GM21367 (cell line): Measurements from ENCODE around the gene C11orf65.

Experiments
- ATAC-seq: cut with Tn5 transposase; IDR thresholded peaks from one replicate; pipeline ENCODE4 v1.9.1; 2021; ENCODE audit not compliant: unreplicated experiment

Gene C11orf65, protein sequence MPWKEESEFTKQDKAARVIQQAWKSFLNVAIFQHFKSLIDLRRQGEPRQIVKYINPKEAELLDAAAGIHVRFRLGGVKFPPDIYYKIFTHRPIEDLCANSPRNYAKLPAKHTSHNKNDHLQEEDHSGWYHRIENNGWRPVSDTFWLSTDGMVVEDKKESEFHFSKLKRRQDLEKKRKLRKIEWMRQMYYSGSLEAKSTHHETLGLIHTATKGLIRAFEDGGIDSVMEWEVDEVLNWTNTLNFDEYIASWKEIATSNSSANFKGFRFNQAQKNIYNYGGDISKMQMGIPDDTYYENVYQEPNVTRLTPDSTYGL

GRCh38 chr11:108467091-108467823 is at the start of gene C11orf65:
C11orf65 (minus strand) TSS chr11:108467529; CDS start chr11:108461559, 5,970 bp downstream.
- ATAC-seq = peak; percentile 98

DNA sequence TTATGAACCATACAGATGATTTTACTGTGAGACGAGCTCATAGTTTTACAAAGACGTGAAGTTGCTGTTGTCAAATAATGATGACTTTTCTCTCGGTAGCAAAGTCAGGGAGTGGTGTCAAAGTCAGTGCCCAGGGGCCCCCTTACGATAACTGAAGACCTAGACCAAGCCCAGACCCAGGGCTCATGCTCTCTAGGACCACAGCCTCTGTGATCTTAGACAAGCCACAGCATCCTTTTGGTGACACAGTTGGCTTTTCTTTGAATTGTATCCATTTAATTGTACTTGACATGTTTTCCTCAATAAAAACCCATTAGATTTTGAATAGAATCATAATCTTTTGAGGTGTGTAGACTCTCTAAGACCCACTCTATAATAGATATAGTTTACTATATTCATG is 48.8 kb upstream of the C11orf65 start:
- no peak for ATAC-seq

GRCh38 chr11:108512708-108513107 is 45.4 kb upstream of the C11orf65 start:
- no peak for ATAC-seq

DNA sequence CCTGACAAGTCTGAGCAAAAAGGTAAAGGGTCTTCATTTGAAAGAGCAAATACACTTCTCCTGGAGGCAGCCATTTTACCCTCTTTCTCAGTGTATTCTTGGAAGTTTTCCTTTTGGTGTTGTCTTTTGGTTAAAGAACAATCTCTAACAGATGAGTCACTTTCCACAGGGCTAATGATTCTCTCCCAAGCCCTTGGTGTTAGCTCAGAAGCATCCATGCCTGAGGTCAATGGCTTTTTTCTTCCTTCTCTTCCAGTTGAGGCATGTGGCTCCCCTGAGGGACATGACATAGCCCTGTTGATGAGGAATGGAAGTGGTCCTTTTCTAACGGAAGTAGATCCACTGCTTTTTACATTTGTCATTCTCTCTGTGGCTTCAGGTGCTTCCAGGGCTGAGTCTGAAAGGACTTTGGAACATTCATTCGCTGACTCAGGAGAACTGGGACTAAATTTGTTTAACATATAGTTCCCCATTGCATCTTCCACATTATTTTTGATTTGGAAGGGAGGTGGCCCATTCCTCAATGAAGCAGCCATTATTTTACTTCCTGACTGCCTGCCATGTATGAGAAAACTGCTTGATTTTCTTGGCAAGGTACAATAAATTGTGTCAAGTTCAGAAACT is 44.6 kb upstream of the C11orf65 start:
- no peak for ATAC-seq

DNA sequence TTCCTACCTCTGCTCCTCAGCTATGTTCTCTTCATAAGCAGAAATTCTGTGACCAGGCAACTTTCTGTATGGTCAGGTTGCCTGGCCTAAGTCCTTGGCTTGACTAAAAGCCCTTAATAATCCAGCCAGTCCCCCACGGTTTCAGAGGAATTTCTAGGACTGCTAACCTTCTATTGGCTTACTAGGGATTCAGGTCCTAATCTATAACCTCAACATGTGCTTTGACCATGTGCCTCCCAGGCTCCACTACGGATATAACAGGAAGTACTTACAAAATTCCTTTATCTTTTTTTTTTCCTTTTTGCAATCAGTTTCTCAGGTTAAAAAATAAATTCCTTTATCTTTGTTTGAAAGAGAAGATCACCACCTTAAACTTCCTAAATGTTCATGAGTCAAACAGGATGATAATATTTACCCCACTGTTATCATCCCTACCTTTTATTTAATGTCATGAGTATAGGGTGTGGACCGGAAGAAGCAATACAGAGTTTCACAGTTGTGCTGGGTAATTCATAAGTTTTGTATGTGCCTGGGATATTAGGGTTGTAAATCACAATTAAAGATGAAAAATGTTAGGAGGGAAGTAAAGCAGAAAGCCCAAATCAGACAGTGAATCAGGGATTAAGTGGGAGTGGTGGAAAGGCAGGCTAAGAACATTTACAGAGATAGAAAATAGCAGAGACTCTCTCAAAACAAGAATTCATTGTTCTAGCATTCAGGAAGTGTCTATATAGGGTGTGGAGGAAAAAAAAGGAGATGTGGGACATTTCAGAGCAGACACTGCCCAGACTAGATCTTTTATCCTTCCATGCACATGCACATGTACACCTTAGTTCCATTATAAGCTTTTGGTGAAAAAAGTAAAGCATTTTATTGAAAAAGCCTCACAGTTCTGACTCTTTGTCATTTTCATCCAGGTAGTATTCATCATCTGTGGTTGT is 41.6 kb upstream of the C11orf65 start:
- no peak for ATAC-seq

DNA sequence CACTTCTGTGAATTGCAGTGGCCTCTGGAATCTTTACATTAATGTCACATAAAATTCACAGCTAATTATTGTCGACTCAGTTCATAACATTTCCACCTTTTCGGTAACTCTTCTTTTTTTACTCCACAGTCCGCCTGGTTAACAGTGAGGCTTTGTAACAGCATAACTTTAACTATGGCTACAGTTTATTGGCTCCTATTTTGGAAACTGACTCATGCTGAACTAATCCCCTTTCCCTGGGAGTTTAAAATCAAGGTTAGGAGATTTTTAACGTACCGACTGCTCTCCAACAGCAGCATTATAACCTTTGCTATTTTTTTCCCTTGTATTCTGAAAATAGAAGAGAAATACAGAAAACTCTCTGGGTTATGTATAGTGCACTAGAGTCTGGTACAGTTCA is 34.1 kb upstream of the C11orf65 start:
- no peak for ATAC-seq

DNA sequence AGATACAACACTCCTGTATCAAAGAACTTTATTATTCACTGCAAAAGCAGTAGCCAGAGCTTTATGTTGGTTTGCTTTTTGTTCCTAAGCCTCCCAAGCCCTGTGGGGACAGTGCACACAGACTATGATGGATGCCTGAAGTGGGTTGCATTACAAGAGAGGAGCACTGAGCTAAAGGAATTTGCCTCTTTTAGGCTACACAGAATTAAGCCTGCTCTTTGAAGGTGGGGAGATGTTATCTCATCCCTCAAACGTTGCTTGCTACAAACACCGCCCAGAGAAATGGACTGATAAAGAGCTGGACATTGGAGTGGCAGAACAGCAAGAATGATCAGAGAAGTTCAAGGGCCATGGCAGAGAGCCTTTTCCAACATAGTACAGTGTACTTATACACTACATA is 33.4 kb upstream of the C11orf65 start:
- no peak for ATAC-seq

DNA sequence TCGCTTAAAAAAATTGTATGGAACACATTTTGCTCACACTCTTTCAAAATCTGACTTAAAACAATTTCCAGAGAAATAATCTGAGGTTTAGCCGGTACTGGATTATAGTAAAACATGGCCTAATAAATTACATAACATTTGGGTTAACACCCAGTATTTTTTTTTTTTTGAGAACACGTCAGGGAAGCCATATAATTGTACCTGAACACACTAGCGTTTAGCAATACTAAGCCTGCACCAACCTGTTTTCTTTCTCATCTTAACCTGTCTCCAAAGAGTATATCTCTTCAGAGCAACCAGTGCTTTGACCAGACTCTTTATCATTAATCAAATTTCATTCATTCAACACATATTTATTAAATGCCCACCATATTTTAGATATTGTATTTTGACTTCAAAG is 32.8 kb upstream of the C11orf65 start:
- no peak for ATAC-seq

DNA sequence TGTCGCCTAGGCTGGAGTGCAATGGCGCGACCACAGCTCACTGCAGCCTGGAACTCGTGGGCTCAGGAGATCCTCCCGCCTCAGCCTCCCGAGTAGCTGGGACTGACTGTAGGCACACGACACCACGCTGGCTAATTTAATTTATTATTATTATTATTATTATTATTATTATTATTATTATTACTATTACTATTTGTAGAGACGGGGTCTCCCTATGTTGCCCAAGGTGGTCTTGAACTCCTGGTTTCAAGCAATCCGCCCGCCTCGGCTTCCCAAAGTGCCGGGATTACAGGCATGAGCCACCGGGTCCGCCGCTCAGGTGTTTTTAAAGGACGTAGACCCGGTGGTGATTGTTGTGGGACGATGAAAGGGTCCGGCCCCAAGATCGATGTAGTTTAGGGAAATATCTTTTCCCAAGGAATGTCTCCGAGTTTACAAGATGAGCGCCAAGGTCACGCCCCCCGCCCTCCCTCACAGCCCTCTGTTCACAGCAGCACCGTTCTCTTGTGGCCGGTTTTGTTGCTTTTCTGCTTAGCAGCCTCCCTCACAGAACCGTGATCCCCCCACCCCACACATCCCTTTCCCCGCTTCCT is 31.6 kb upstream of the C11orf65 start:
- no peak for ATAC-seq

DNA sequence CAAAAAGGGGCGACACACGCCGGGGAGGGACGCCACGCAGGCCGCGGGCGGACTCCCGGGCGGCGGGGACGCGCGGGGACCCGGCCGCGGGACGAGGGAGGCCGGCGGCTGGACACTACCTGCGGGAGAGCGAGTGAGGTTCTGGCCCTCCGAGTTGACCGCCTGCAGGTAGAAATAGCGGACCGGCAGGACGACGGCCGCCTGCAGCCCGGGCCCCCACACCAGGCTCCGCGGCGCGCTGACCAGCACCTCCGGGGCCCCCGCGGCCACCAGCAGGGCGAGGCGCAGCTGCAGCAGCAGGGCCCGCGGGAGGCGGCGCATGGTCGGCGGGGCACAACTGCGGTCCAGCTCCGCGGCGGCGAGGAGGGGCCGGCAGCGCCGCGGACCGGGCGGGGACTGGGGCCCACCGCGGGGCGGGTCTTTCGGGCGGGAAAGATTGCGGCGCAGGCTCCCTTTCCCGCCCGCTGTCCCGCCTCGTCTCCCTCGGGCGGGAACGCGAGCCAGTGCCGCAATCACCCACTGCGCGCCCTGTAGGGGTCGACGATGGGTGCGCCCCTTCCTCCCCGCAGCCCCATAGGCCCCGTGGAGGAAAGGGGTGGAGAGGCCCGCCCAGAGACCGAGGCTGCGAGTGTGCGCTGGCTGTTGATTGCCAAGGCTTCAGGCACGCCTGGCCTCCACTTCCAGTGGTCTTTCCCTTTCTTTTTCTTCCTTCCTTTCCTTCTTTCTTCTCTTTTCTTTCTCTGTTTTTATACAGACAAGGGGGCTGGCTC is 30.9 kb upstream of the C11orf65 start, which contains the start of gene POGLUT3:
Gene POGLUT3 (minus strand): TSS at position 339 of the 770 bp plus-strand sequence. CDS start 18 bp downstream, at position 321.
- peak; percentile 50 for ATAC-seq

DNA sequence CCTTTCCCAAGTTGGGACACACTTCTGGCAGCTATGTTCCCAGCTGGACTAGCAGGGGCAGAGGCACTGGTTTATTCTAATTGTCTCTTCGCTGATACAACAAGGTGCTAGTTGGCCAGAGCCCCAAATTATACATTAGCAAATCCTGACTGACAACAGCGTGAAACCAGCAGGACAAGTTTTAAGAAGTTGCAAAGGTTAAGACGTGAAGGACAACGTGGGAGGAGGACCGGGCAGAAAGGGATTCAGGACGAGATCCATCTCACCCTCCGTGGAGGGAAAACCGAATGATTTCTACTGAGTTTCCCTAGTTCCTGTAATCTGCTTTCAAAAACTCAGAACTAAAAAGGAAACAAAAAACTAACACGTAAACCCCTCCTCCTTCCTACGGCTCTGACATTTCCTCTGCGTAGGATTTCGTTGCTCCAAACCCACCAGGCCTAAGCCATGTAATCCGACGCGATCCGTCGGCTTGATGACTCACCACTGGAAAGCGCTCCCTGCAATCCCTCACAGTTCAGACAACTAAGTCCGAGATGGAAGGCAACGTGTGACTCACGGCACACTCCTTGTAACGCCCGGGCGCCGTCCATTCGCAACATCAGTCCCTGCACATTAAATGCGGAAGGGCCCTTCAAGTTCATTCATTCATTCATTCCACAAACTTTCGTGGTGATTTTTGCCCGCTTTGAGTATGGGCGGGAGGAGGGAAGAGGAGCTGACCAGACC is 30.2 kb upstream of the C11orf65 start:
- ATAC-seq = peak; percentile 39

DNA sequence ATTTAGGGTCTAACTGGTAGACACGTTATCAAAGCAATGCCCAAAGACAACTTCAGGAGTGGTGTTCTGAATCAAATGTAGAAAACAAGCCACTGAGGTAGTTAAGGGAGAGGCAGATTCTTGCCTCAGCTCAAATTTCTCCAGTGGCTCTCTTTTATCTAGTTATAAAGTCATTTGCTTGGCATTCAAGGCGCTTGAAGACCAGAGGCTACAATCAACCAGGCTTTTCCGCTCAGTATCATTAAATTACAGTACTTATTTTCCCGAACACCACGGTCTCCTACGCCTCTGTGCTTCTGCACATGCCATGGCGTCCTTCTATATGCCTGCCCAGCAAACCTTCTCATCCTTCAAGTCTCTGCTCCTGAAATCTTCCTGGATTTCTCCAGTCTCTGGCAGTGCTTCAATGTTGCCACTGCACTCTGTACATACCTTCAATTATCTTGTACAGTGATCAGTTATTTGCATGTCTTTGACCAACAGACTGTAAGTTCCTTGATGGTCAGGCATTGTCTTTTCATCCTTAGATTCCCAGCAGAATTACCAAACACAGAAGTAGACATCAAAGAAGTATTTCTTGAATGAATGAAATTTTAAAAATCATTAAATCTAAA is 29.4 kb upstream of the C11orf65 start:
- no peak for ATAC-seq

DNA sequence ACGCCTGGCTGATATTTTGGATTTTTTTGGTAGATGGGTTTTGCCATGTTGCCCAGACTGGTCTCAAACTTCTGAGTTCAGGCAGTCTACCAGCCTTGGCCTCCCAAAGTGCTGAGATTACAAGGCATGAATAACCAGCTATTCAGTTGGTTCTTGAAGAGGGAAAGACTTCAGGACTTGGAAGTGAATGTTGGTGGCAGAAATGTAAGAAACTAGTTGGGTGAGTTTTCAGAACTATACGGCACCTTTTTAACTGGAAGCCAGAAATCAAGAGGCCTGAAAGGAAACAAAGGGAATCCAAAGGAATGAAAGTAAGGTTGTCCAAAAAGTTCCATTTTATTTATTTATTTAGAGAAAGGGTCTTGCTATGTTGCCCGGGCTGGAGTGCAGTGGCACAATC is 28.0 kb upstream of the C11orf65 start:
- ATAC-seq = no peak

GRCh38 chr11:108494182-108494581 is 26.9 kb upstream of the C11orf65 start:
- ATAC-seq = no peak

- ATAC-seq = no peak
These were observed 24.6 kb upstream of the C11orf65 start for GRCh38 chr11:108491936-108492335.

GRCh38 chr11:108486828-108487227 is 19.5 kb upstream of the C11orf65 start:
- no peak for ATAC-seq

GRCh38 chr11:108486331-108486730 is 19.0 kb upstream of the C11orf65 start:
- ATAC-seq = no peak

- no peak for ATAC-seq
These were observed 15.8 kb upstream of the C11orf65 start for GRCh38 chr11:108483163-108483562.
